SK-N-MC (cell line): ENCODE data around the gene ITGA11.

Experiments
- DNase-seq: peaks from one replicate; pipeline ENCODE4 v3.0.0-alpha.2; 2011; ENCODE audit warnings: low read depth, low spot score
- H3K27ac ChIP-seq: fragments of 200-600 bp; sonication (generic); 2 replicates; pipeline ENCODE4 v1.5.1; 2016; ENCODE audit warnings: mixed run types
- H3K36me3 ChIP-seq: fragments of 200-600 bp; sonication (generic); 2 replicates; pipeline ENCODE4 v1.6.1; 2017; ENCODE audit warnings: antibody characterized with exemption, low read length, mixed read lengths; ENCODE audit not compliant: insufficient read depth
- H3K4me3 ChIP-seq: fragments of 200-600 bp; sonication (generic); 2 replicates; pipeline ENCODE4 v1.5.1; 2016
- H3K9ac ChIP-seq: fragments of 200-600 bp; sonication (generic); 2 replicates; pipeline ENCODE4 v1.8.0; 2017; ENCODE audit warnings: mixed run types, mixed read lengths; ENCODE audit not compliant: insufficient read length
- H3K9me3 ChIP-seq: fragments of 200-600 bp; sonication (generic); 2 replicates; pipeline ENCODE4 v1.6.1; 2017; ENCODE audit warnings: low read depth, mild to moderate bottlenecking, antibody characterized with exemption, low read length, moderate library complexity, mixed read lengths
- EZH2 ChIP-seq: fragments of 200-600 bp; sonication (generic); IDR thresholded peaks from one replicate; pipeline ENCODE4 v1.6.1; 2017; ENCODE audit warnings: antibody characterized with exemption
- FOXP2 ChIP-seq: optimal IDR thresholded peaks from 2 replicates; pipeline ENCODE3; 2011; ENCODE audit warnings: mild to moderate bottlenecking, moderate library complexity; ENCODE audit not compliant: insufficient read depth; ENCODE audit errors: extremely low read length, control extremely low read depth
- POLR2AphosphoS5 ChIP-seq: IDR thresholded peaks from 2 replicates; pipeline ENCODE4 v1.6.1; 2012; ENCODE audit warnings: mild to moderate bottlenecking, low read depth, low read length, borderline replicate concordance

ITGA11 gene

DNA sequence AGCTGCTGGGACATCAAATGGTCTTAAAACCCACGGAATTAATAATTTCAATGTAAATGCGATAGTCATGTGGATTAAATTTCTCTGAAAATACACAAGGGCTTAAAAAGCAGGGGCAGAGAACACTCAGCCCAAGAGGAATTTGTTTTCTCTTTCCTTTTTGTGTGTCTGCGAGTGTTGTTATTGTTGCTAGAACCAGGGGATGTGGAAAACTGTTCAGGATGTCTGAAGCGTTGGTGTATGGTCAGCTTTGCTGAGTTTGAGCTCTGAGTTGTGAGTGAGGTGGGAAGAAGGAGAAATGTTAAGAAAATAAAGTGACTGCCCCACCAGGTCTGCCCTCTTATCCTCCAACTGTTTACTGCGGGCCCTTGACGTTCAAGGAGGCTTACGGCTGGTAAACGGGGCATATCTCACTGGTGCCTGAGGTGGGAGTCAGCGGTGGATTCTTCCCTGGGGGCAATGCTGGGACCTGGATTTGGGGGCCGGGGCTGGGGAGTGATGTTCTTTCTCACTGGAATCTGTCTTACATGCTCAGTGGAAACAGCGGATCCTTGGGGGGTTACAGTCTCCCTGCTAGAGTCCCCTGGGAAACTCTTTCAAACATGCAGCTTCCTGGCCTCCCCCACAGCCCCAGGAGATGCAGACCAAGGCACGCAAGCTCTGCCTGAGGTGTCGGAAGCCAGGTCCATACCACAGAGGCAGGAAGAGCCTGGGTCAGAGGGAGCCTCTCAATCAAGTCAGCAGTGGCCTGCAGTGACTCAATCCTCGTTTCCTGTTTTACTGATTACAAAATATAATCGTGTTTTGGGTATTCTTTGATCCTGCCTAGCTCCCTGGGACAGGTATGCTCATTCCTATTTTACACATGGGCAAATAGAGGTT, 41.8 kb downstream of the ITGA11 start:
- H3K9me3 ChIP-seq: no peaks in the 10 kb centered on the region
- DNase-seq: peak; percentile 58
- TF ChIP-seq EZH2 (no peak), POLR2AphosphoS5 (no peak)
- H3K4me3 ChIP-seq: peak overlapping the region; percentile 38
- no peak overlapping the region for H3K9ac ChIP-seq
- peak overlapping the region; percentile 2; the same call in 1 of the 2 replicates for H3K27ac ChIP-seq
- no peaks in the 10 kb centered on the region for H3K36me3 ChIP-seq

DNA sequence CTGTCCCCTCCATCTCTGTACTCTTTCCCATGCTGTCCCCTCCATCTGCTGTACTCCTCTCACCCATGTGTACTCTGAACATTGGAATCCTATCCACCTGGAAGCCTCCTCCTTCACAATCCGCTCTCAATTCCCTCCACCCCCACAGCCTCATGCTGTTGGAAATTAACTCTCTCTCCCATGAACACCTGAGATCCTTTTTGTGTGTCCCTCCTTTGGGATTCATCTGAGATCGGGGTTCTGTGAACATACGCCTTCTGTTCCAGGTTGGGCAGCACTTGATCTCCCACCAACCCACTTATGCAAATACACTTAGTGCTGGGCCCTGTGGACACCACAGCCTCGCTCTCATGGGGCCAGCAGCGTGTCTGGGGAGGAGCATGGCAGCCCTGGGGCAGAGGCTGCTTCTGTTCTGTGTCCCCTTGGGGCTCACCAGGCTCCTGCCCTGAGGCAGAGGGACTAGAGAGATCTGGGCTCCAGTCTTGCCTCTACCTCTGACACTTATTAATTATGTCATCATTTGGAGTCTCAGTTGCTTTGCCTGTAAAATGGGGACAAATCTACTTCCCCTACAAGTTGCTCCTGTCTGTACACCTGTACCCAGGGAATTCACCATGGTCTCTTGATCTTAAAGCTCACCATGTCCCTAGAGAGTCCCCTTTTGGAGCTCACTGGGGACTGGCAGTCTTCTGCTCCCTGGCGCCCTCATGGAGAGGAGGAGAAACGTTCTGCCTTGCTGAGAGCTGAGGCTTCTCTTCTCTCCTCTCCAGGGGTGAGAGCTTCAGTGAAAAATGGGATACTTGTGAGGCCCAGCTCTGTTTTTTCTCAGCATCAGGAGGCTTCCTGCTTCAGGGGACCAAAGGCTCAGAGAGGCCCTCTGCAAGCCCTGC, 42.7 kb downstream of the ITGA11 start:
- H3K9ac ChIP-seq: no peak overlapping the region
- peak overlapping the region; percentile 38; the same call in 1 of the 2 replicates for H3K4me3 ChIP-seq
- DNase-seq: no peak
- 0 out of 2 replicates have a peak overlapping the region, but pooled peaks have one; percentile 2 for H3K27ac ChIP-seq
- H3K9me3 ChIP-seq: no peaks in the 10 kb centered on the region
- H3K36me3 ChIP-seq: no peaks in the 10 kb centered on the region
- TF ChIP-seq EZH2 (no peak), POLR2AphosphoS5 (no peak), FOXP2 (no peak)

DNA sequence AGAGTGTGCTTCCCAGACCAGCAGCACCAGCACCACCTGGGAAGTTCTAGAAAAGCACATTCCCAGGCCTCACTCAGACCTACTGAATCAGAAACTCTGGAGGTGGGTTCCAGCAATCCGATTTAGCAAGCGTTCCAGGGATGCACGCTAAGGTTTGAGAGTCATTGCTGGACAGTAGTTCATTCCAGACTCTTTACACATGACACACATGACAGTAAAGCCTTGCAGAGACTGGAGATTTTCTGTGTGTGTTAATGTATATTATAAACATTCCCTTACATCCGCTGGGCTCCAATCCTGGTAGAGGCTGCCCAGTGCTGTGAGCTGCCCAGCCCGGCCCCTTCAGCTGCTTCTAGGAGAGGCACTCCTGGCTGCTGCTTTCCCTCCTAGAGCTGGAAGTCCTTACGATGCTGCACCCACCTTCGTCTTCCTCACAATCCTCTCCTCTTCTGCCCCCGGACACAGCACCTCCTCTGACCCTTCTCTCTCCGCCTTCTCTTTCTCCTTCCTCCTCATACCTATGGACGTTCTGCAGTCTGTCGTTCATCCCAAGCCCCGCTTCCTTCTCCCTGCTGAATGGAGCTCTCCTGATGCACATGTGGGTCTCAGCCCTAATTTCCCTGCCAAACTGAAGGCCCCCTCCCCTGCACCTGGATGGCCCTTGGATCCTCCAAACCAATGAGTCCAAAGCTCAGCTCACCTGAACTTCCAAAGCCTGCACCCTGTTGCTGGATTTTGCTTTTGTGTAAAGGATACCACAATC, 44.4 kb downstream of the ITGA11 start:
- Histone ChIP-seq H3K9me3 (no peaks in the 10 kb centered on the region; the same call in 1 of the 2 replicates), H3K27ac (no peak overlapping the region), H3K4me3 (no peak overlapping the region), H3K9ac (no peak overlapping the region), H3K36me3 (no peaks in the 10 kb centered on the region)
- DNase-seq: no peak
- no peak for TF ChIP-seq EZH2
- no peak for TF ChIP-seq FOXP2
- TF ChIP-seq POLR2AphosphoS5: no peak

DNA sequence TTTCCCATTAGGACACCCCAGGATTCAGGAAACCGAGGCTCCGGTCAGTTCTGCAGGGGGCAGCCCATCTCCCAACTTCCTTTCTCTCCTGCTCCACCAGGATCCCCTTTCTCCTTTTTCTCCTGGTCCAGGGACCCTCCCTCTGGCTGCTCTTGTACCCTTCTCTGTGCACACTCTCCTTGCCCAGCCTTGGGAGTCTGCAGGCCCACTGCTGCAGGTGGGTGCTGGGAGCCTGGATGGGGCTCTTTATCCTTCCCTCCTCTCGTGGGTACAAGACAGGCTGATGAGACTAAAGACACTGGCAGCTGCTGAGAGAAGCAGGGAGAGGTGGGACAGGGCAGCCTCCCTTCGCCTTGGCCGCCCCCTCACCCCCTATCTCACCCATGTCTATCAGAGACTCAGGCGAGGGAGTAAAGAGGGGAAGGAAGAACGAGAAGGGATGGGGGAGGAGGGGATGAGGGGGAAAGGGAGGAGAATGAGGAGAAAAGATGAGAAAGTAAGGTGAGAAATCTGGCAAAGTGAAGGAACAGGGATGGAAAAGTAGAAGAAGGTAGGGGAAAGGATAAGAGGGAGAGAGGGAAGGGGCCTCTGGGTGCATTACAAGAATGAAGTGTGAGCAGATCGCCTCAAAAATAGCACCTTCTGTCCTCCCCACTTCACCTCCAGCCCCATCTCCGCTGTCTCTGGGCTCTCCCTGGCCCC, 45.2 kb downstream of the ITGA11 start:
- Histone ChIP-seq H3K4me3 (no peak overlapping the region), H3K27ac (no peak overlapping the region), H3K9ac (no peak overlapping the region), H3K36me3 (no peaks in the 10 kb centered on the region), H3K9me3 (no peaks in the 10 kb centered on the region; the same call in 1 of the 2 replicates)
- DNase-seq: no peak
- TF ChIP-seq POLR2AphosphoS5 (no peak), EZH2 (no peak), FOXP2 (no peak)

DNA sequence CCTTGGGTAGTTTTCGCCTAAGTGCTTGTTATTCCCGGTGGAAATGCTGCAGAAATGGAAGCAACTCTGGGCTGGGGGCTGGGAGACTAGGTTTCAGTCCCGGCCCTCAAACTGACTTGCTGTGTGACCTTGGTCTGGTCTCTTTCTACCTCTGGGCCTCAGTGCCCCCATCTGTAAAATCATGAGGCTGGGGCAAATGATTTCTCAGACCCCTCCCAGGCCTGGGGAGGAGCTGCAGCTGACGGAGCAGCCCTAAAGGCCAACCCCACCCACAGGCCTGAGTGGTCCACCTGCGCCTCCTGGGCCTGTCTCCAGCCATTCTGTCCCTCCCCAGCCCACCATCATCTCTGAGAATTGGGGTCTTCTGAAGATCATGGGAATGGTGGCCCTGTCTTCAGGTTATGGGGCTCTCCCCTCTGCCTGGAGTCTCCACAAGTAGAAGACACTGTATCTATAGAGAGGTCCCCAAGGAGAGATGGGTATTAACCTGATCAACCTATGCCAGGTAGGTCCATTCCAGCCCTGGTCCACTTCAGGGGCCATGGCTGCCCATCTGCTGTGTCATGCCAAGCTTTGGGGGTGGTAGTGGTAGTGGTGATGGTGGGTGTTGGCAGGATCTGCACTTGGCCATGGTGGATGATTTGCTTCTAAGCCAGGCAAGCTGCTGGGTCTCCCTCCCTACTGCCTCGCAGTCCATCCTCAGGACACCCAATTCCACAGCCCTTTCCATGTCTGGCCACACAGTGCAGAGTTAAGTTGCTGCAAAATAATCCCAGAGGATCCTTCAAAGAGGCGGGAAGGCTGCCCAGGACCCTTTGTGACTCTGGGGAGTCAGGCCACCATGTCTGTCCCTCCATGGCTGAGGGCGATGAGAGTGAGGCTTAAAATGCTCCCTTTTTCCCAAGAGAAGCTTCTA, 46.0 kb downstream of the ITGA11 start:
- no peak for DNase-seq

DNA sequence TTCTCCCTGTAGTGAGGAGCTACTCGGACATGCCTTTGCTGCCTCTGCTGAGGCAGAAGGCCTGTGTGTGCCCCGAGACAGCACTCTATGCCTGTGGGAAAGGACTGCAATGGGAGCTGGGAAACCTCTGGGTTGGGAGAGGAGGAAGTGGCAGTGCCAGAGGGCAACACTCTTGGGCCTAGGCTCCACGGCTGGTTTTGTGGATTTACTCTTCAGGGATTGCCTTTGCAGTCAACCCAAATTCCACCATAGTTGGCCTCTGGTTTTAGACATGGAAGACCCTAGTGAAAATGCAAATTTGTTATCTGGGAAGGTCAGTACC, 46.8 kb downstream of the ITGA11 start:
- H3K36me3 ChIP-seq: no peaks in the 10 kb centered on the region
- H3K9me3 ChIP-seq: no peaks in the 10 kb centered on the region; the same call in 1 of the 2 replicates
- no peak overlapping the region for H3K4me3 ChIP-seq
- no peak overlapping the region for H3K9ac ChIP-seq
- H3K27ac ChIP-seq: no peak overlapping the region
- TF ChIP-seq EZH2: no peak
- TF ChIP-seq FOXP2: no peak
- no peak for DNase-seq

More for the DNA sequence above, 46.0 kb downstream of the ITGA11 start:
- Histone ChIP-seq H3K4me3 (no peak overlapping the region), H3K36me3 (no peaks in the 10 kb centered on the region), H3K9ac (no peak overlapping the region), H3K9me3 (no peaks in the 10 kb centered on the region; the same call in 1 of the 2 replicates), H3K27ac (no peak overlapping the region)
- TF ChIP-seq POLR2AphosphoS5 (no peak), EZH2 (no peak), FOXP2 (no peak)
